Naive B cell (primary cell): ENCODE measurements around the gene CKAP4. TPM values are rescaled to one million over a fixed set of nuclear protein-coding genes. Genes with fewer than 3 reads are reported as not detected.

Source experiments
- ATAC-seq, 2 donors: fragments of 150-1000 bp; cut with Tn5 transposase; 2 replicates each; pipeline ENCODE4 v1.10.0; 2021; ENCODE audit warnings: low read depth in 2 of 2, mild to moderate bottlenecking in 2 of 2, moderate library complexity in 2 of 2
- DNase-seq: peaks from one replicate; pipeline ENCODE4 v3.0.0; 2022
- H3K27ac Mint-ChIP-seq, 6 donors: one replicate each; pipeline ENCODE4 v1.8.0; 2020 to 2022; ENCODE audit warnings: mild to moderate bottlenecking in 6 of 6, mixed read lengths in 6 of 6, moderate library complexity in 5 of 6, inconsistent platforms in 2 of 6
- H3K27me3 Mint-ChIP-seq, 3 donors: one replicate each; pipeline ENCODE4 v1.8.0; 2021 to 2022; ENCODE audit warnings: mixed read lengths in 3 of 3, mild to moderate bottlenecking in 1 of 3
- H3K36me3 Mint-ChIP-seq, 2 donors: one replicate each; pipeline ENCODE4 v1.8.0; 2020 to 2022; ENCODE audit warnings: mixed read lengths in 2 of 2, inconsistent platforms in 1 of 2, mild to moderate bottlenecking in 1 of 2
- H3K4me1 Mint-ChIP-seq, 3 donors: one replicate each; pipeline ENCODE4 v1.8.0; 2020 to 2022; ENCODE audit warnings: mixed read lengths in 3 of 3, inconsistent platforms in 1 of 3, mild to moderate bottlenecking in 1 of 3, moderate library complexity in 1 of 3
- H3K4me3 Mint-ChIP-seq, 8 donors: one replicate each; pipeline ENCODE4 v1.8.0; 2020 to 2022; ENCODE audit warnings: mild to moderate bottlenecking in 8 of 8, mixed read lengths in 8 of 8, moderate library complexity in 8 of 8, inconsistent platforms in 2 of 8
- H3K9me3 Mint-ChIP-seq, 7 donors: one replicate each; pipeline ENCODE4 v1.8.0; 2020 to 2022; ENCODE audit warnings: mixed read lengths in 7 of 7, mild to moderate bottlenecking in 5 of 7, inconsistent platforms in 2 of 7, moderate library complexity in 1 of 7
- polyA plus RNA-seq, 6 donors: library from polyadenylated mRNA; unstranded; fragments of 300-500 nt; fragmentation: Illumina TruSeq; gene quantifications; one replicate each; pipeline ENCODE4 v1.2.3, GENCODE V29; 2021; ENCODE audit warnings: low read depth in 6 of 6

The CKAP4 gene
- polyA plus RNA-seq, 6 donors from 2014 or later, result 3.1 to 11.1 (median 3.7) TPM

DNA sequence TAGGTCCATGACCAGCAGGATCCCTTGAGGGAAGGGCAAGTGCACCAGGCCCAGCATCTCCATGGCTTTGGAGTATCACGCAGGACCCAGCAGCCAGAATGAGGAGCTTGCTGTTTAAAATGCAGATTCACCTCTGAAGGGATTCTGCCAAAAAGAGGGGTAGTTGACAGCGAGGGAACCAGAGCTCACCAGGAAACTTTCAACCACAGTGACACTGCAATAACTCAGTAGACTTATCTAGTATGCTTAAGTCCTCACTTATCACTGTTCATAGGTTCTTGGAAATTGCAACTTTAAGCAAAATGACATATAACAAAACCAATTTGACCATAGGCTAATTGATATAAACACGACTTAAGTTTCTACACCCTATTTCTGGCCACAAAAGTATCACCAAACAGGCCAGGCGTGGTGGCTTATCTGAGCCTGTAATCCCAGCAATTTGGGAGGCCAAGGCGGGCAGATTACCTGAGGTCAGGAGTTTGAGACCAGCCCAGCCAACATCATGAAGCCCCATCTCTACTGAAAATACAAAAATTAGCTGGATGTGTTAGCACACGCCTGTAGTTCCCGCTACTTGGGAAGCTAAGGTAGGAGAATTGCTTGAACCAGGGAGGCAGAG lies 21.4 kb upstream of the CKAP4 start:
- DNase-seq (no peak), ATAC-seq (no peak)
- Mint-ChIP-seq H3K36me3 (peaks cover 0 to 8% of the 10 kb centered on the region in 2 donors), H3K4me3 (no peak overlapping the region), H3K9me3 (no peaks in the 10 kb centered on the region), H3K27ac (no peak overlapping the region), H3K27me3 (peaks cover 37 to 55% (median 44%) of the 10 kb centered on the region in 3 donors), H3K4me1 (peaks cover 0 to 9% (median 5%) of the 10 kb centered on the region in 3 donors)

DNA sequence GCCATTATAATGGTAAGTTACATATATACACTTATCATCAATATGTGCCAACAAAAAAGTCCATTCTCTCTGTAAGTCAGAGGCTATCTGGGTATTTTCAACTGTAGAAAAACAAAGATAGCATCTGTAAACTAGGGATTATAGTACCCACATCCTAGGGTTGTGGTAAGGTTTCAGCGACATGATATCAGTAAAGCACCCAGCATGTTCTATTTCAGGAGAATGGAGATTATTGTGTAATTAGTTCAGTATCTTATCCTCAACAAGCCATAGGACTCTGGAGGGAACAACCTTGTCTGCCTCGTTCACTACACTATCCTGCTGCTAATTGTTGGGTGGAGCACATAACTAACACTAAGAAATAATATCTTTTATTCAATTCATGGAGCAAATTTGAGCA lies 19.7 kb upstream of the CKAP4 start:
- DNase-seq, result no peak
- Mint-ChIP-seq H3K4me3 (no peak overlapping the region), H3K4me1 (peaks cover 0 to 5% (median 0%) of the 10 kb centered on the region in 3 donors), H3K27me3 (peaks cover 37 to 61% (median 49%) of the 10 kb centered on the region in 3 donors), H3K36me3 (peaks cover 0 to 8% of the 10 kb centered on the region in 2 donors), H3K9me3 (no peaks in the 10 kb centered on the region), H3K27ac (no peak overlapping the region)
- no peak for ATAC-seq

DNA sequence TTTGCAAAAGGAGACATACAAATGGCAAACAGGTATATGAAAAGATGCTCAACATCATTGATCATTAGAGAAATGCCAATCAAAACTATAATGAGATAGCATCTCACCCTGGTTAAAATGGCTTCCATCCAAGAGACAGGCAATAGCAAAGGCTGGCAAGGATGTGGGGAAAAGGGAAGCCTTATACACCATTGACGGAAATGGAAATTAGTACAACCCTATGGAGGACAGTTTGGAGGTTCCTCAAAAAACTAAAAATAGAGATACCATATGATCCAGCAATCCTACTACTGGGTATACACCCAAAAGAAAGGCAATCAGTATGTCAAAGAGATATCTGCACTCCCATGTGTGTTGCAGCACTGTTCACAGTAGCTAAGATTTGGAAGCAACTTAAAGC lies 17.3 kb upstream of the CKAP4 start:
- Mint-ChIP-seq H3K4me3 (no peak overlapping the region), H3K9me3 (peaks cover 0 to 2% (median 0%) of the 10 kb centered on the region in 7 donors), H3K27ac (no peak overlapping the region), H3K36me3 (no peaks in the 10 kb centered on the region), H3K4me1 (peaks cover 0 to 2% (median 0%) of the 10 kb centered on the region in 3 donors), H3K27me3 (peaks cover 29 to 56% (median 54%) of the 10 kb centered on the region in 3 donors)
- no peak for DNase-seq
- ATAC-seq, result no peak

- ATAC-seq (no peak), DNase-seq (no peak)
- H3K4me3 Mint-ChIP-seq, result no peak overlapping the region
- peaks cover 0 to 2% (median 0%) of the 10 kb centered on the region in 7 donors for H3K9me3 Mint-ChIP-seq
- peaks cover 0 to 4% (median 0%) of the 10 kb centered on the region in 3 donors for H3K4me1 Mint-ChIP-seq
- H3K36me3 Mint-ChIP-seq, result no peaks in the 10 kb centered on the region
- peaks cover 7 to 22% (median 17%) of the 10 kb centered on the region in 3 donors for H3K27me3 Mint-ChIP-seq
- H3K27ac Mint-ChIP-seq, result peak overlapping the region in 1 of 6 donors; percentile 32
Observed at GRCh38 chr12:106258935-106259334, 11.1 kb upstream of the CKAP4 start.

- no peak overlapping the region for H3K27ac Mint-ChIP-seq
- H3K4me3 Mint-ChIP-seq, result no peak overlapping the region
- no peaks in the 10 kb centered on the region for H3K36me3 Mint-ChIP-seq
Observed at GRCh38 chr12:106258226-106258625, 10.4 kb upstream of the CKAP4 start.

DNA sequence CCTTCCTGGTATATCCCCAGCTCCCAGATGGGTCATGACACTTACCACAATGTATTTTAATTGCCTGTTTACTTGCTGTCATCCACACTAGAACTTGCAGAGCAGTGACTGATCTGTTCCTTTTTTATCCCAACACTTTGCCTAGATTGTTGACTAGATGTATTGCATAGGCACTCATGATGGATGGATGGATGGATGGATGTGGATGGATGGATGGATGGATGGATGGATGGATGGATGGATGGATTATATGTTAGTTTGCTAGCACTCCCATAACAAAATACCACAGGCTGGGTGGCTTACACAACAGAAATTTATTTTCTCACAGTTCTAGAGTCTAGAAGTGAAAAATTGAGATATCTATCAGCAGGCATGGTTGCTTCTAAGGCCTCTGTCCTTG lies 8.7 kb upstream of the CKAP4 start:
- Mint-ChIP-seq H3K9me3 (peaks cover 0 to 2% (median 0%) of the 10 kb centered on the region in 7 donors), H3K27ac (no peak overlapping the region), H3K36me3 (no peaks in the 10 kb centered on the region), H3K27me3 (peaks cover 7 to 14% (median 13%) of the 10 kb centered on the region in 3 donors), H3K4me3 (no peak overlapping the region), H3K4me1 (peaks cover 0 to 4% (median 0%) of the 10 kb centered on the region in 3 donors)
- no peak for DNase-seq
- no peak for ATAC-seq

More at GRCh38 chr12:106258226-106258625, 10.4 kb upstream of the CKAP4 start:
- H3K9me3 Mint-ChIP-seq, result peaks cover 0 to 2% (median 0%) of the 10 kb centered on the region in 7 donors
- H3K27me3 Mint-ChIP-seq, result peaks cover 7 to 17% (median 14%) of the 10 kb centered on the region in 3 donors
- ATAC-seq, result no peak
- DNase-seq, result no peak
- H3K4me1 Mint-ChIP-seq, result peaks cover 0 to 4% (median 0%) of the 10 kb centered on the region in 3 donors

DNA sequence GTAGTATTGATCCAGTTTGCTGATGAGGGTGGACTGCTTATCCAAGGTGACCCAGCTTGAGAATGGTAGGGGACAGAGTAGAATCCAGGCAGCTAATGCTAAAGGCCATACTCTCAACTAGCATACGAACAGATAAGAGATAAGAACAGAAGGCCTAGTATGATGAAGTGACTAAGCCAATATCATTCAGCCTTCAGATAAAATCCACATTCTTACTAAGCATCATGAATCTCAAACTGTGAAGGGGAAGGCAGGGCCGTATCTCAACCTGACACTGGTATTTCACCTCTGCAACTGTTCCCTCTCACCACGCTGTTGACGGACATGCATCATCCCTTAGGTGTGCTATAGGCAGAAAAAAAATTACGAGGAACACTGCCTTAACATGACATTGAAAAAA lies 8.1 kb upstream of the CKAP4 start:
- Mint-ChIP-seq H3K4me3 (no peak overlapping the region), H3K9me3 (peaks cover 0 to 2% (median 0%) of the 10 kb centered on the region in 7 donors), H3K27me3 (peaks cover 7 to 13% (median 9%) of the 10 kb centered on the region in 3 donors), H3K4me1 (peaks cover 0 to 4% (median 0%) of the 10 kb centered on the region in 3 donors), H3K27ac (no peak overlapping the region), H3K36me3 (no peaks in the 10 kb centered on the region)
- no peak for ATAC-seq
- DNase-seq, result no peak

GRCh38 chr12:106255493-106255892 lies 7.7 kb upstream of the CKAP4 start:
- Mint-ChIP-seq H3K27ac (no peak overlapping the region), H3K4me1 (peaks cover 0 to 4% (median 0%) of the 10 kb centered on the region in 3 donors)
- no peak for ATAC-seq

GRCh38 chr12:106254724-106255123 lies 6.9 kb upstream of the CKAP4 start:
- Mint-ChIP-seq H3K36me3 (no peaks in the 10 kb centered on the region), H3K27me3 (peaks cover under 1 to 9% (median 8%) of the 10 kb centered on the region in 3 donors), H3K27ac (no peak overlapping the region), H3K4me1 (peaks cover 3 to 6% (median 4%) of the 10 kb centered on the region in 3 donors), H3K4me3 (no peak overlapping the region), H3K9me3 (no peaks in the 10 kb centered on the region)
- ATAC-seq, result no peak
- DNase-seq, result no peak

More at GRCh38 chr12:106255493-106255892, 7.7 kb upstream of the CKAP4 start:
- Mint-ChIP-seq H3K36me3 (no peaks in the 10 kb centered on the region), H3K9me3 (peaks cover 0 to 2% (median 0%) of the 10 kb centered on the region in 7 donors), H3K27me3 (peaks cover 7 to 13% (median 9%) of the 10 kb centered on the region in 3 donors), H3K4me3 (no peak overlapping the region)
- DNase-seq, result no peak

DNA sequence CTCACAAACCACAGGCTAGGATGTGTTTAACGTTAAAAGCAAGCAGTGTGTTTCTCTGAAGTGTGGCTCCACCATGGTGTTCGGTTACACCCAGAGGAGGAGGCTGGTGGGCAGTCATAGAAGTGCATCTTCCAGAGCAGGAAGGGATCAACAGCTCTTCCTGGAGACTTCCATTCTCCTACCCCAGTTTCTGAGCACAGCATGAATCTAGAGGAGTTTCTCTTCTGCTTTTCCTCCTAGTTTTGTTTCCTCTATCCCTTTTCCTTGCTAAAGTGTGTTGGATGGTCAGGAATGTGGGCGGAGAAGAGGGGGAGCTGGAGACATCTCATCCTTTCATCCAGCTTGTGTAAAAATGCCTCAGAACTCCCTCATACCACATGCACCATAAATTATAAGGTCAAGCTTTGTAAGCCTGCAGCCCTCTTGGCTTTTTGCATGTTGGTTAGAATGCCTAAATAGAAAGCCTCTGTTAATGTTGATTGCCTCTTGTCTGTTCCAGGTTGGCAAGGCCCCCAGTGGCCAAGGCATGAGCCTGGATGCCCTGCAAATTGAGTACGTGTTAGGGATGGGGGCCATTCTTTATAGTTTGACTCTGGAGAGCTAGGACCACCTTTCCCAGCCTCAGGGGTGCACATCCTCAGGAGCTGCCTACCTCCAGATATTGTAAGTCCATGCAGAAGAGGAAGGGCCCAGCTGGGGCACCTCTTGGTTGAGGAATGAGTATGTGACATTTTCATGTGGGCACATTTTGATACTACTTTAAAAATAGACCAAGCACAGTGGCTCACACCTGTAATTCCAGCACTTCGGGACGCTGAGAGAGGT lies 4.0 kb upstream of the CKAP4 start:
- peaks cover 0 to 4% (median 0%) of the 10 kb centered on the region in 3 donors for H3K27me3 Mint-ChIP-seq
- peak overlapping the region in 1 of 6 donors; percentile 12 for H3K27ac Mint-ChIP-seq
- no peaks in the 10 kb centered on the region for H3K9me3 Mint-ChIP-seq
- ATAC-seq (no peak), DNase-seq (no peak)
- peak overlapping the region in 1 of 8 donors; percentile 2 for H3K4me3 Mint-ChIP-seq
- peaks cover 12 to 20% (median 16%) of the 10 kb centered on the region in 3 donors for H3K4me1 Mint-ChIP-seq
- no peaks in the 10 kb centered on the region for H3K36me3 Mint-ChIP-seq

DNA sequence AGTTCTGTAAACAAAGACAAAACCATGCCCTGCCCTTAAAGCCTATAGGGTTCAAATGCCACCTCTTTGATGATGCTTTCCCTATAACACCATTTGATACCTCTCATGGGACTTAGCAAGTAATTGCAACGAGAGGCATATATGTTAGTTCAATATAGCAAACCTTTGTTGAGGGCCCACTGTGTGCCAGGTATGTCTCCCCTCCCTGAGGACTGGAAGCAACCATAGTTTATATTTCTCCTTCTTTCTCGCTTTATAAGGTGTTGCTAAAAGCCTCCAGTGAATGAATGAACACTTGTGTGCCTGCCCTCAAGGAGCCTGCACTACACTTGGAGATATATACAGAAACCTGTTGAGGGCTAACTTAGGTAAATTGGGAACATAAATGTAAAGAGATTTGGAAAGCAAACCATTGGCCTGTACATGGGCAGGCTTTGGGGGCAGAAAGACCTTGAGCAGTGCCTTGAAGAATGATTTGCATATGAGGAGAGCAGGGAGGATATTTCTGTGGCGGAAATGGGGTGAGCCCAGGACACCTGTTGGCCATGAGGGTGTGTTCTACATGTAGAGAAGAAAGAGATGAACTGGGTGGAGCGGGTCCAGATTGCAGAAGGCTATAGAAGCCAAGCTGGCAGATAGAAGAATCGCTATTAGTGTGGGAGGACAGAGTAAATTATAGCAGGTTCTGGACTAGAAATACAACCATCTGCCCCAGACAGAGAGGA lies 1.8 kb upstream of the CKAP4 start:
- peaks cover 16 to 29% (median 16%) of the 10 kb centered on the region in 3 donors for H3K4me1 Mint-ChIP-seq
- peak; percentile 44 for DNase-seq
- peaks cover 6 to 9% (median 8%) of the 10 kb centered on the region in 3 donors for H3K27me3 Mint-ChIP-seq
- no peaks in the 10 kb centered on the region for H3K36me3 Mint-ChIP-seq
- H3K9me3 Mint-ChIP-seq, result no peaks in the 10 kb centered on the region
- H3K4me3 Mint-ChIP-seq, result peak overlapping the region; percentile 28 to 97 (median 88)
- peak; percentile 51 to 61 for ATAC-seq
- H3K27ac Mint-ChIP-seq, result peak overlapping the region; percentile 0 to 94 (median 51)

DNA sequence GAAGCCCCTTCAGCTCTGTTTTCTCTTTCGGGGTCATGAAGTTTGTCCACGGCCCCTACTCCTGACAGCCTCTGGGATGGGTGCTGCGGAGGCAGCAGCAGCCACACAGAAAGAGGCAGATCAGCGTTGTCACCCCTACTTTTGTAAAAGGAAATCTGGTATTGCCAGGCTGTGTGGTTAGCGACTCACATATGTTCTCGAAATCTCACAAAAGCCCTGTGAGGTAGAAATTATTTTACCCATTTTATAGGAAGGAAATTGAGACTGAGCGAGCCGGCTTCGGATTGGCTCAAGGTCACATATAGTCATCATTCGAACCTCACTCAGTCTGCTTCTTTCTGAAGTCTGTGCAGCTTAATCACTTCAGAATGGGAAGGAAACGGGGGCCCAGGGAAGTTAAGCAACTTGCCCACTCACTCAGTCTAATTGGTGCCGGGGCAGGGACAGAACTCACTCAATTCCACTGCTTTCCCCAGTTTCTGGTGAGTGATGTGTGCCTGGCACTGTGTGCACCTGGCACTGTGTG lies 1.1 kb upstream of the CKAP4 start:
- H3K36me3 Mint-ChIP-seq, result no peaks in the 10 kb centered on the region
- no peaks in the 10 kb centered on the region for H3K9me3 Mint-ChIP-seq
- ATAC-seq, result peak; percentile 30
- peaks cover 16 to 29% (median 16%) of the 10 kb centered on the region in 3 donors for H3K4me1 Mint-ChIP-seq
- H3K4me3 Mint-ChIP-seq, result peak overlapping the region; percentile 28 to 97 (median 88)
- H3K27me3 Mint-ChIP-seq, result peaks cover 8 to 11% (median 9%) of the 10 kb centered on the region in 3 donors
- DNase-seq, result peak; percentile 31
- H3K27ac Mint-ChIP-seq, result peak overlapping the region; percentile 13 to 94 (median 86)
